Ishikawa (cell line): ENCODE data around the gene ATP9B.

Experiments
- CEBPB ChIP-seq: IDR thresholded peaks from 2 replicates; pipeline ENCODE4 v1.6.1; 2012
- CREB1 ChIP-seq: IDR thresholded peaks from 2 replicates; pipeline ENCODE4 v1.6.1; 2012; ENCODE audit warnings: low read depth
- EGR1 ChIP-seq: IDR thresholded peaks from 2 replicates; pipeline ENCODE4 v1.6.1; 2012
- EP300 ChIP-seq: IDR thresholded peaks from 2 replicates; pipeline ENCODE4 v1.6.1; 2012; ENCODE audit warnings: borderline replicate concordance
- FOXM1 ChIP-seq: IDR thresholded peaks from 2 replicates; pipeline ENCODE4 v1.6.1; 2012; ENCODE audit warnings: low read depth, borderline replicate concordance
- NFIC ChIP-seq: IDR thresholded peaks from 2 replicates; pipeline ENCODE4 v1.6.1; 2012
- RAD21 ChIP-seq: IDR thresholded peaks from 2 replicates; pipeline ENCODE4 v1.6.1; 2012; ENCODE audit warnings: low read depth
- TAF1 ChIP-seq: IDR thresholded peaks from 2 replicates; pipeline ENCODE4 v1.6.1; 2012; ENCODE audit warnings: low read depth, mild to moderate bottlenecking
- TCF12 ChIP-seq: IDR thresholded peaks from 2 replicates; pipeline ENCODE4 v1.6.1; 2012; ENCODE audit warnings: low read depth
- TEAD4 ChIP-seq: IDR thresholded peaks from 2 replicates; pipeline ENCODE4 v1.6.1; 2012
- YY1 ChIP-seq: IDR thresholded peaks from 2 replicates; pipeline ENCODE4 v1.6.1; 2012; ENCODE audit warnings: low read depth
- ZBTB7A ChIP-seq: IDR thresholded peaks from 2 replicates; pipeline ENCODE4 v1.6.1; 2012; ENCODE audit warnings: low read depth
- TF ChIP-seq, protein P1 (sequence below): IDR thresholded peaks from 2 replicates; pipeline ENCODE4 v1.6.1; 2012
- TF ChIP-seq, protein P2 (sequence below): IDR thresholded peaks from 2 replicates; pipeline ENCODE4 v1.6.1; 2012
- TF ChIP-seq, protein P3 (sequence below): IDR thresholded peaks from 2 replicates; pipeline ENCODE4 v1.6.1; 2012; ENCODE audit warnings: low read depth, mild to moderate bottlenecking

ATP9B gene

DNA sequence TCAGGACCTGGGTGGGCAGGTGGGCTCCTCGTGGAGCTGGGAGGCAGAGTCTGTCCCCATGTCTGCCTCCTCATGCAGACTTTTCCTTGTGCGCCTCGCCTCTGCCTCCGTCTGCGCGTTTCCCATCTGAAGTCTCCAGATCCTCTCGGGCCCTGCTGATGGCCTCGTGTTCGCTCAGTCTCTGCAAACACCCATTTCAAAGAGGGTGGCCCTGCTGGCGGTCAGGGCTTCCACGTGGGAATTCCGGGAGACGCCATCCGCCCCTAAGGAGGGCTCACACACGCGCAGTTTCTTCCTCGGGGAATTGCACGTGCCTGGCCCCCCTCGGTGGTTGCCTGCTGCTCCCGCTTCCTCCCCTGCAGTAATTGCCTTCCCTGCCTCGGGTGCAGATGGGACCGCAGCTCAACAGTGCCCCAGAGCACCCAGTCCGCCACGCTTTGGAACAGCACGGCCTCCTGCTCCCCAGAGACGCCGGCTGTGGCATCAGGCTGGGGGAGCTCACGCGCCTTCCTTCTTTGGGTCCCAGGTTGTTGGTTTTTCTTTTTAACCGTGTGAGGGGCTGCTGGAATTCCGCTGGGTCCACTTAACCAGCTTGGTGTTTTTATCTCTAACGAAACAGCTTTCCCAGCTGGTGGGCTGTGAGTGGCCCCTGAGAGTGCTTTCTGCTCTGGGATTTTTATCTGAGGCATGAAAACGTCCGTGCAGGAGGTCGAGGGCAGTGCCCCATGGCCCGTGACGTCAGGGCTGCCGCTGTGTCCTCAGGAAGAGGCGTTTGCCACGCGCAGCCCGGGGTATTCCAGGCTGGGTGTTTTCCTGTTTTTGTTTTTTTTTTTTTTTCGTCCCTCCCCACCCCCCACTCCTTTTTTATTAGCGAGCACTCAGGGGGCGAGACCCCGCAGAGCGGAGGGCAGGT is 342.7 kb downstream of the ATP9B start:
- TF ChIP-seq FOXM1 (no peak), CREB1 (no peak), TEAD4 (no peak), EP300 (no peak), CEBPB (no peak), ZBTB7A (no peak), YY1 (no peak), TCF12 (no peak), TAF1 (no peak), NFIC (no peak), EGR1 (no peak), RAD21 (no peak)
- TF ChIP-seq, protein P1, sequence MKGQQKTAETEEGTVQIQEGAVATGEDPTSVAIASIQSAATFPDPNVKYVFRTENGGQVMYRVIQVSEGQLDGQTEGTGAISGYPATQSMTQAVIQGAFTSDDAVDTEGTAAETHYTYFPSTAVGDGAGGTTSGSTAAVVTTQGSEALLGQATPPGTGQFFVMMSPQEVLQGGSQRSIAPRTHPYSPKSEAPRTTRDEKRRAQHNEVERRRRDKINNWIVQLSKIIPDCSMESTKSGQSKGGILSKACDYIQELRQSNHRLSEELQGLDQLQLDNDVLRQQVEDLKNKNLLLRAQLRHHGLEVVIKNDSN, result no peak
- TF ChIP-seq, protein P2, sequence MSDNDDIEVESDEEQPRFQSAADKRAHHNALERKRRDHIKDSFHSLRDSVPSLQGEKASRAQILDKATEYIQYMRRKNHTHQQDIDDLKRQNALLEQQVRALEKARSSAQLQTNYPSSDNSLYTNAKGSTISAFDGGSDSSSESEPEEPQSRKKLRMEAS, result no peak
- TF ChIP-seq, protein P3, sequence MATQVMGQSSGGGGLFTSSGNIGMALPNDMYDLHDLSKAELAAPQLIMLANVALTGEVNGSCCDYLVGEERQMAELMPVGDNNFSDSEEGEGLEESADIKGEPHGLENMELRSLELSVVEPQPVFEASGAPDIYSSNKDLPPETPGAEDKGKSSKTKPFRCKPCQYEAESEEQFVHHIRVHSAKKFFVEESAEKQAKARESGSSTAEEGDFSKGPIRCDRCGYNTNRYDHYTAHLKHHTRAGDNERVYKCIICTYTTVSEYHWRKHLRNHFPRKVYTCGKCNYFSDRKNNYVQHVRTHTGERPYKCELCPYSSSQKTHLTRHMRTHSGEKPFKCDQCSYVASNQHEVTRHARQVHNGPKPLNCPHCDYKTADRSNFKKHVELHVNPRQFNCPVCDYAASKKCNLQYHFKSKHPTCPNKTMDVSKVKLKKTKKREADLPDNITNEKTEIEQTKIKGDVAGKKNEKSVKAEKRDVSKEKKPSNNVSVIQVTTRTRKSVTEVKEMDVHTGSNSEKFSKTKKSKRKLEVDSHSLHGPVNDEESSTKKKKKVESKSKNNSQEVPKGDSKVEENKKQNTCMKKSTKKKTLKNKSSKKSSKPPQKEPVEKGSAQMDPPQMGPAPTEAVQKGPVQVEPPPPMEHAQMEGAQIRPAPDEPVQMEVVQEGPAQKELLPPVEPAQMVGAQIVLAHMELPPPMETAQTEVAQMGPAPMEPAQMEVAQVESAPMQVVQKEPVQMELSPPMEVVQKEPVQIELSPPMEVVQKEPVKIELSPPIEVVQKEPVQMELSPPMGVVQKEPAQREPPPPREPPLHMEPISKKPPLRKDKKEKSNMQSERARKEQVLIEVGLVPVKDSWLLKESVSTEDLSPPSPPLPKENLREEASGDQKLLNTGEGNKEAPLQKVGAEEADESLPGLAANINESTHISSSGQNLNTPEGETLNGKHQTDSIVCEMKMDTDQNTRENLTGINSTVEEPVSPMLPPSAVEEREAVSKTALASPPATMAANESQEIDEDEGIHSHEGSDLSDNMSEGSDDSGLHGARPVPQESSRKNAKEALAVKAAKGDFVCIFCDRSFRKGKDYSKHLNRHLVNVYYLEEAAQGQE, result no peak

DNA sequence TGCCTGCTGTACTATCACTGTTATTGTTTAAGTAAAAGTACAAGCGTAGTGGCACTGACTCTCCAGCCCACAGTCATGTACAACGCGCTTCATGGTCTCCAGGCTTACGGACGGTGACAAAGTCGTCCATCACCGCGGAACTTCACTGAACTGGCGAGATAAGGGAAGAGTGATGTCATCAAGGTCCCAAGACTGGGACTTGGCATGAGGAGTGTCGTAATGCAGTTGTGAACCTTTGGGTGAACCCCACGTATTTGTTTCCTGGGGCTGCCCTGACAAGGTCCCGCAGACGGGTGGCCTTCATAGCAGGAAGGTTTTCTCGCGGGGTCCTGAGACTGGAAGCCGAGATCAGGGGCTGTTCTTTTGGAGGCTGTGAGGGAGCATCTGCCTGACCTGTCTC is 343.8 kb downstream of the ATP9B start:
- TF ChIP-seq ZBTB7A (no peak), CREB1 (no peak), RAD21 (no peak), NFIC (no peak), CEBPB (no peak), TEAD4 (no peak), TCF12 (no peak), TAF1 (no peak), EGR1 (no peak), EP300 (no peak), FOXM1 (no peak), YY1 (no peak)
- TF ChIP-seq, protein P2, result no peak
- TF ChIP-seq, protein P1, result no peak
- TF ChIP-seq, protein P3, result no peak

DNA sequence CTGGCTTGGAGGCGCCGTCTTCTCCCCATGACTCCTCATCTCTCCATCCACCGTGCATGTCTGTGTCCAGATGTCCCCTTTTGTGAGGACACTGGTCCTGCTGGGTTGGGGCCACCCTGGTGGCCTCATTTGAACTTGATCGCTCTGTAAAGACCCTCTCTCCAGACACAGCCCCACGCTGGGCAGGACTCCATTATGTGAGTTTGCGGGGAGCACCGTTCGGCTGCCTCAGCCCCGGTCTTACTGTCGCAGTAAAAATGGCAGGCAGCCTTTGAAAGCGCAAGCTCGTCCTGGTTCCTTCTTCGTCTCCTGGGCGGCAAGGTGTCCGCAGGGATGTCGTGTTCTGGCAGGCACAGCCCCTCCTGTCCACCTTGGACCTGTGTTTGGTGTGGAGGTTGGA is 344.2 kb downstream of the ATP9B start:
- TF ChIP-seq TAF1, result no peak
- TF ChIP-seq CEBPB, result no peak
- TF ChIP-seq CREB1, result no peak
- TF ChIP-seq NFIC, result no peak
- TF ChIP-seq, protein P1, result no peak
- no peak for TF ChIP-seq TCF12

DNA sequence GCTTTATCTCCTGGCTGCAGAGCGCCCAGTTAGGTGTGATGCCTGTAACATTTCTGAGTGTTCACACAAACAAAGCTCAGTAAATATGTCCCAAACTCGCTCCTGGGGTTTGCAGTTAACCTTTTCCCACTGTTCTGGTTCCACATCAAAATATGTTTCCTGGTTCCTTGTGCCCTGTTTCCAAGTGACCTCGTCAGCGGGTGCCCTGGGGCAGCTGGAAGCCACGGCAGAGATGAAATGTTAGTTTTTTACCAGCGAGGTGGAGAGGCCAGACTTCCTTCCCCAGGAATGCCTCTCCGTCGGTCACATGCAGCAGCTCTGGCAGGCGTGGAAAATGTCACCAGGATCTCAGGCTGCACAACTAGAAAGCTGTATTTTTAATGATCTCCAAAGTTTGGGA is 344.7 kb downstream of the ATP9B start:
- TF ChIP-seq TEAD4 (no peak), ZBTB7A (no peak), TCF12 (no peak), CEBPB (no peak), NFIC (no peak), FOXM1 (no peak), CREB1 (no peak), EGR1 (no peak), YY1 (no peak)
- TF ChIP-seq, protein P3, result no peak
- TF ChIP-seq, protein P2, result no peak
- TF ChIP-seq, protein P1, result no peak
